ENCODE measurements around the gene DMD.
"Not testable (repeated sequence)": the region's sequence is repeated elsewhere in the genome, so short reads cannot be mapped to it uniquely, and the experiment has no call there.

DMD gene

GRCh38 chrX:32741910-32742309, 469.4 kb downstream of the DMD start:
- ChIA-PET CTCF (no interaction called here), POLR2A (no interaction called here)
- no peak for DNase-seq (ENCODE audit: extremely low spot score)
- TF ChIP-seq CTCF (IDR thresholded peaks at IDR 0.05; ENCODE audit: control extremely low read depth, extremely low read depth, low read depth, missing control alignments) = no peak

GRCh38 chrX:32708542-32708941, 502.8 kb downstream of the DMD start:
- DNase-seq (ENCODE audit: extremely low spot score) = no peak
- ChIA-PET POLR2A (no interaction called here), CTCF (no interaction called here)
- TF ChIP-seq CTCF (IDR thresholded peaks at IDR 0.05; ENCODE audit: control extremely low read depth, extremely low read depth, low read depth, missing control alignments) = no peak

DNA sequence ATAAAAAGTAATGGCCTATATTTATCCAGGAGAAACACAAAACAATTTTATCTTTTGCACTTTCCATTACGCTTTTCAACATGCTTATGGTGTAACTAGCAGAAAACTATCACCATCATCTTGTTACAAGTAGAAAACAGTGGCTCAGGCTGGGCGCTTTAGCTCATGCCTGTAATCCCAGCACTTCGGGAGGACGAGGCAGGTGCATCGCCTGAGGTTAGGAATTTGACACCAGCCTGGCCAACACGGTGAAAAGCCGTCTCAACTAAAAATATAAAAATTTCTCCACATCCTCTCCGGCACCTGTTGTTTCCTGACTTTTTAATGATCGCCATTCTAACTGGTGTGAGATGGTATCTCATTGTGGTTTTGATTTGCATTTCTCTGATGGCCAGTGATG, 506.0 kb downstream of the DMD start:
- POLR2A ChIA-PET; CTCF ChIA-PET; DNase-seq (ENCODE audit: extremely low spot score): not testable (repeated sequence)

GRCh38 chrX:32687379-32687778, 524.0 kb downstream of the DMD start:
- no peak for TF ChIP-seq CTCF (IDR thresholded peaks at IDR 0.05; ENCODE audit: control extremely low read depth, extremely low read depth, low read depth, missing control alignments)
- DNase-seq (ENCODE audit: extremely low spot score) = no peak
- CTCF ChIA-PET = no interaction called here
- POLR2A ChIA-PET = no interaction called here

DNA sequence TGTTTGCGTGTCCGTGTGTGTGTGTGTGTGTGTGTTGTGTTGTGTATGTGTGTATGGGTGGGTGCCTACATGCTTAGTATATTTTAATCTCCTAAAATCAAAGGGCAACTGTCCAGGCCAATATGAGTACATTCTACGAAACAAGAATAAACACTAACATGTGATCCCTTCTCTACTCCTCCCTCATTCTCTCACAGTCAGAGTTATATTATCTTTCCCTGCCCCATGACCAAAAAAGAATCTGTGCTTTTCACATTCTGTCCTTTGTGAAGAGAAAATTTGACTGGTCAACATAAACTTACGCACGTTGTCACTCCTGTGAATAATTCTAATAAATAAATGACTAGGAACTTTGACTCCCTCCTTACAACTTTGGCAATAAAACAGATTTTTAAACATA, 532.9 kb downstream of the DMD start:
- no peak for TF ChIP-seq CTCF (IDR thresholded peaks at IDR 0.05; ENCODE audit: control extremely low read depth, extremely low read depth, low read depth, missing control alignments)
- POLR2A ChIA-PET = no interaction called here

DNA sequence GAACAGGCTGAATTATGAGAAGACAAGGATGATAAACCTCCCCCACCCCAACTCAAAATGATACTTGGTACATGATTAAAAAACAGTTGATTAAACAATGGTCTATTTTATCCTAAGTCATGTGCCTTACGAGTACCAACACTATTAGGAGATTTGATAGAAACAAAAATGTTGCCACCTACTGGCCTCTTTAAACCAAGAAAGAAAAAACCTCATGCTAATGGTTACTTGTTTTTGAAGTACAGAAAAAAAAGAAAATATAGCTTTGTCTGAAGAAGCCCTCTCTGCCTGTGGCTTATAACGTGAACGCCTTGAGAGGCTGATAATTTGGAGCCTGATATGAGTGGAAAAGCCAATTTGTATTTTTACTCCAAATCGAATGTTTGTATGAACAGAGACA, 538.2 kb downstream of the DMD start:
- ChIA-PET POLR2A (no interaction called here), CTCF (no interaction called here)
- DNase-seq (ENCODE audit: extremely low spot score) = no peak
- TF ChIP-seq CTCF (IDR thresholded peaks at IDR 0.05; ENCODE audit: control extremely low read depth, extremely low read depth, low read depth, missing control alignments) = no peak

More for the DNA sequence above, 532.9 kb downstream of the DMD start:
- DNase-seq (ENCODE audit: extremely low spot score) = no peak
- CTCF ChIA-PET = no interaction called here

- TF ChIP-seq CTCF (IDR thresholded peaks at IDR 0.05; ENCODE audit: control extremely low read depth, extremely low read depth, low read depth, missing control alignments) = no peak
- CTCF ChIA-PET = no interaction called here
- DNase-seq (ENCODE audit: extremely low spot score) = no peak
- POLR2A ChIA-PET = no interaction called here
These were observed 548.8 kb downstream of the DMD start for GRCh38 chrX:32662516-32662915.

All from GM10248 (cell line).